Esophagus (tissue), 2 donors: Measurements from ENCODE around the gene PTPN18. TPM values are rescaled to one million over a fixed set of nuclear protein-coding genes. Genes with fewer than 3 reads are reported as not detected.
A peak's percentile ranks its signal among the peaks of the same experiment; 100 is the strongest.

Source experiments
- H3K27ac ChIP-seq, 2 donors: one replicate each; pipeline ENCODE4 v1.5.1; 2013; ENCODE audit warnings: low read depth in 2 of 2, mild to moderate bottlenecking in 2 of 2, inconsistent platforms in 1 of 2, low read length in 1 of 2, moderate library complexity in 1 of 2
- H3K27me3 ChIP-seq, 2 donors: one replicate each; pipeline ENCODE4 v1.6.1; 2013; ENCODE audit warnings: low read length in 2 of 2, control low read depth in 1 of 2, mild to moderate bottlenecking in 1 of 2; ENCODE audit not compliant: insufficient read depth in 2 of 2, control insufficient read depth in 1 of 2
- H3K36me3 ChIP-seq, 2 donors: one replicate each; pipeline ENCODE4 v1.6.1; 2013; ENCODE audit warnings: low read length in 1 of 2; ENCODE audit not compliant: control insufficient read depth in 2 of 2, insufficient read depth in 2 of 2
- H3K4me1 ChIP-seq, 2 donors: one replicate each; pipeline ENCODE4 v1.6.1; 2013; ENCODE audit warnings: low read length in 1 of 2; ENCODE audit not compliant: control insufficient read depth in 2 of 2, insufficient read depth in 2 of 2
- H3K4me3 ChIP-seq, 2 donors: one replicate each; pipeline ENCODE4 v1.5.1; 2013; ENCODE audit warnings: low read length in 2 of 2, mild to moderate bottlenecking in 2 of 2, low read depth in 1 of 2, moderate library complexity in 1 of 2
- H3K9me3 ChIP-seq, 2 donors: one replicate each; pipeline ENCODE4 v1.6.1; 2013; ENCODE audit warnings: mild to moderate bottlenecking in 2 of 2, low read depth in 1 of 2, low read length in 1 of 2, moderate library complexity in 1 of 2; ENCODE audit not compliant: control insufficient read depth in 2 of 2, insufficient read depth in 1 of 2
- WGBS, 2 donors: extraction: QIAGEN DNeasy Blood & Tissue Kit; methylation state at CpG; one replicate each; pipeline ENCODE4 v1.1.7; 2013; 5-methylcytosine and 5-hydroxymethylcytosine counted together
- polyA plus RNA-seq, 2 donors: library from polyadenylated mRNA; stranded (reverse); fragments of 200-250 nt; gene quantifications; one replicate each; pipeline ENCODE4 v1.2.3, GENCODE V29; 2013
- donor health status: healthy with polysubstance abuse.
- donor health status: Bipolar disorder and iron deficiency.

PTPN18 gene
- polyA plus RNA-seq, 2 donors, result 20.5 to 32.5 TPM

DNA sequence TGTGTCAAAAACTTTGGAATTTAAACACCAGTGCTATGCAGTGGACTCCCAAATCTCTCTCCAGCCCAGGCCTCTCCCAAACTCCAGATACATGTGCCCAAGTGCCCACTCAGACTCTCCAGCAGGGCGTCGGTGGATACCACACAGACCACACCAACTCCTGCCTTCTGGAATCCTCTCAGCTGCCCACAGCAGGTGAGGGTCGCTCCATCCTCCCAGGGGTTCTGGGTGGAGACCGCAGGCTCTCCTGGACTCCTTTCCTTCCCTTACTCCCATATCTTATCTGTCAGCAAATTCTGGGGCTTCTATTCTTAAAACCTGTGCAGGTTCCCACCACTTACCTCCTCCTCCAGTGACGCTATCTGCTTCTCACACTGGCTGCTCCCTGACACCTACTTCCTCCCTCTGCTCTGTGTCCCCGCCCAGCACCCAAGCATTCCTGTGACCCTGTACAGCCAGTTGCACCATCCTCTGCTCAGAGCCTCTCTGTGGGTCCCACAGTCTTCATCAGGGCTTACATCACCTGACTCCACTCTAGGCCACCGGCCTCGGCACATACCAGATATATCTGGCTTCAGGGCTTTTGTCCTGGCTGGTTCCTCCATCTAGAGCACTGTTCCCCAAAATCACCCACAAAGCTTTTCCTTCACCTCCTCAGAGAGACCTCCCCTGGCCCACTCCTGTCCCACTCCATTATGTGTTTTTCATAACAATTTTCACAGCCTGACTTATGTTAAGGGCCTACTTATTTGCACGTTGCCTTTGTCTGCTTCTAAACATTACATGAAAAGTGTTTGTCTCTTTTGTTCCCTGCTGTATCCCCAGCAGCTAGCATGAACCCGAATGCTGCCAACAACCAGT is 15.7 kb upstream of the PTPN18 start:
- 94 to 96% methylated on average over 10 of the region's 10 CpGs for WGBS, 2 donors
- Histone ChIP-seq H3K4me1 (peaks cover 3 to 5% of the 10 kb centered on the region in 2 donors), H3K27me3 (no peaks in the 10 kb centered on the region), H3K9me3 (no peaks in the 10 kb centered on the region), H3K4me3 (no peak overlapping the region), H3K36me3 (peaks cover 0 to 14% of the 10 kb centered on the region in 2 donors), H3K27ac (no peak overlapping the region)

DNA sequence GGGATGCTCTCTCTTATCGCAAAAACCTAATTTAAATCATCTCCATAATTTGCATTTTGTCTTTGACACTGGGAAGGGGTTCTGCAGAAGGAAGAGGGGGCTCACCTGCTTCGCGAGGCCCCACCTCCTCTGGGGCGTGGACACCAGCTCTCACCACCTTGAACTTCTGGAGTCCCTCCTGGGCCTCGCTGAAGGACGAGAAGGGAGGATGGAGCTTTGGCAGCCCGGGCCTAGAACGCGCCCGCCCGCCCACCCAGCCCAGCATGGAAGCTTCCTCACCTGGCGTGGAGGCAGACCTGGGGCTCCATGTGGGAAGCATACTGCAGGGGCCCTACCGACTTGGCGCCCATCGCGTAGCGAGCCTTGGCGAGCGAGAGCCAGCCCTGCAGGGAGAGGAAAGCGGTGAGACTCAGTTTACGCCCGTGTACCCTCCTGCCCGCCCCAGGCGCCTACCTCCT is 14.3 kb upstream of the PTPN18 start:
- Histone ChIP-seq H3K9me3 (no peaks in the 10 kb centered on the region), H3K27me3 (no peaks in the 10 kb centered on the region), H3K4me3 (peak overlapping the region; percentile 76 to 88), H3K27ac (peak overlapping the region; percentile 96 to 97), H3K36me3 (peaks cover 5 to 29% of the 10 kb centered on the region in 2 donors), H3K4me1 (peaks cover 3 to 5% of the 10 kb centered on the region in 2 donors)
- WGBS, 2 donors, result 1 to 5% methylated on average over 12 to 24 of the region's 24 CpGs

DNA sequence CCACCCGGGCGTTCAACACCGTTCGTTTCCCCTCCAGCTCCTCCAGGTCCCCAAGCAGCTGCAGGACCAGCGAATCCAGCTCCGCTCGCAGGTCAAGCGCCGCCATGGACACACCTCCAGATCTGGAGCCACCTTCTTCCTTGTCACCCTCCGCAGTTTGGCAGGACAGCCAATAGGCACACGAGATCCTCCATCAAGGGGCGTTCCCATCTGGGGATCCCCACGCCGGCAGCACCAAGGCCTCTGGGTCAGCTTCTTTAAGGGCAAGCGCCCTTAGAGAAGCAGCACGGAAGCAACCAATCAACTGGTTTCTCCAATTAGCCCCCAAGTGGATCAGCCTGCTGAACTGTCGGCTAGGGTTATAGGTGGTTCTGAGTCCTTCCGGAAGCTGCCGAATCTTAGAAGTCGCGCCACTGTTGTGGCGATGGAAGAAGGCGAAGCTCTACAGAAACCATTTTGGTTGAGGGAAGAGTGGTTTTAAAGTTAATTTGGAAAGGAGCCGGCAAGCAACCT is 13.8 kb upstream of the PTPN18 start:
- peak overlapping the region; percentile 76 to 88 for H3K4me3 ChIP-seq
- peaks cover 3 to 5% of the 10 kb centered on the region in 2 donors for H3K4me1 ChIP-seq
- peaks cover 7 to 31% of the 10 kb centered on the region in 2 donors for H3K36me3 ChIP-seq
- no peaks in the 10 kb centered on the region for H3K9me3 ChIP-seq
- no peaks in the 10 kb centered on the region for H3K27me3 ChIP-seq
- WGBS, 2 donors, result 0% methylated on average over 24 of the region's 24 CpGs
- peak overlapping the region; percentile 96 to 97 for H3K27ac ChIP-seq

DNA sequence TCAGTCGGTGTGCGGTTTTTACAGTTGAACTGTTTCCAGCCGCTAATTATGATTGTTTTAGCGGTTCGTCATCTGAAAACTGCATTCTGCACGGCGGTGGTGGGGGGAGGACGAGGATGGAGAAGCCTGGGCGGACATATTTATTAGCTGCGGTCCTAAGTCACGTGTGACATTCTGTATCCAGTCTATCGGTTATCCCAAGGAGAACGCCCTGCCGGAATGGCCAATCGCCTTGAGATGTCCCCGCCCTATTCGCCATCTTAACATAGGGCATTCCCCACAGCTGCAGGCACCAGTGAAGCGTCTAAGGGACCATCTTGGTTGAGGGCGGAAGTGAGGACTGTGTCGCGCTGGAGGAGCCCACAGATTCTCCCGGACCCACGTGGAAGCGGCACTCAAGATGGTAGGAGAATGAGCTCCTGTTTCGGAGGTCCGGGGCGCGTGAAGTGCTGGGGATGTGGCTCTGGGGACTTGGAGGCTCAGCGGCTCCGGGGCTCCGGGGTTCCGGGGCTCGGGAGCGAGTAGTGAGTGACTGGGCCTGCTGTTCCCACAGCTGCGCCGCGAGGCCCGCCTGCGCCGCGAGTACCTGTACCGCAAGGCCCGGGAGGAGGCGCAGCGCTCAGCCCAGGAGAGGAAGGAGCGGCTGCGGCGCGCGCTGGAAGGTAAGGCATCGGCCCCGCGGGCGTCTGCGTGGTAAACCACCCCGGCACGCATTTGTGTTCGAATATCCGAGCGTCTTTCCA is 13.2 kb upstream of the PTPN18 start, which contains the start of gene IMP4:
TSS of gene IMP4 (plus strand) at position 365 of the 743 bp plus-strand sequence. CDS start at position 401, 36 bp downstream.
- Histone ChIP-seq H3K36me3 (peaks cover 10 to 31% of the 10 kb centered on the region in 2 donors), H3K4me1 (peaks cover 3% of the 10 kb centered on the region in 2 donors), H3K9me3 (no peaks in the 10 kb centered on the region), H3K4me3 (peak within 1 kb of the TSS; percentile 76 to 88), H3K27me3 (no peaks in the 10 kb centered on the region), H3K27ac (peak within 1 kb of the TSS; percentile 96 to 97)
- 0 to 1% methylated on average over 60 of the region's 60 CpGs for WGBS, 2 donors

DNA sequence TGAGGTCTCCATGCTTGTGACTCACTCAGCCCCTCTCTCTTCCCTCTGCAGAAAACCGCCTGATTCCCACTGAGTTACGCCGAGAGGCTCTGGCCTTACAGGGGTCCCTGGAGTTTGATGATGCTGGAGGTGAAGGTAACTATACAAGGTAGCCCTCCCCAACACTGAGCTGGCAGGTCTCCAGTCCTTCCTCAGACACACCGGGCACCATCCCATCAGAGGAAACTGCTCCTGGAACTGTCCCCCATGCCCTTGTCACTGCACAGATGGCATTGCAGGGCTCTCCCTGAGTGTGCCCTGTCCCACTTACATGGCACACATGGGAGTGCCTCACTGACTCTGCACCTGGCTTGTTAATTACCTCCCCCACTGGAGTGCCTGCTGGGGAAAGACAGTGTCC is 11.3 kb upstream of the PTPN18 start:
- peaks cover 10 to 30% of the 10 kb centered on the region in 2 donors for H3K36me3 ChIP-seq
- no peak overlapping the region for H3K4me3 ChIP-seq
- H3K27me3 ChIP-seq, result no peaks in the 10 kb centered on the region
- 95 to 98% methylated on average over 4 of the region's 4 CpGs for WGBS, 2 donors
- no peaks in the 10 kb centered on the region for H3K9me3 ChIP-seq
- no peak overlapping the region for H3K27ac ChIP-seq
- peaks cover 3% of the 10 kb centered on the region in 2 donors for H3K4me1 ChIP-seq

DNA sequence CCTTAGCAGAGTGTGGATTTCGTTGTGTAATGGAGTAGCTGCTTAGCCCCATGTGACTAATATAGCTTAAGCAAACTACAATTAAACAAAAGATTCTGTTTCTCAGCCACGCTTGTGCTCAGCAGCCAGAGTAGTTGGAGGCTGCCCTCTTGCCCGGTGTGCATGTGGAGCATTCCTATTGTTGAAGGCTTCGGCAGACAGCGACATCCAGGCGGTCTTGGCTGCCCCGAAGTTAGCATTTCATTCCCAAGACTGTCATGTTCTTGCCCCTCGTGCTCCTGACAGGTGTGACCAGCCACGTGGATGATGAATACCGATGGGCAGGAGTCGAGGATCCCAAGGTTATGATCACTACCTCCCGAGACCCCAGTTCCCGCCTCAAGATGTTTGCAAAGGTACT is 10.8 kb upstream of the PTPN18 start:
- no peak overlapping the region for H3K4me3 ChIP-seq
- WGBS, 2 donors, result 94 to 96% methylated on average over 13 of the region's 13 CpGs
- no peak overlapping the region for H3K27ac ChIP-seq
- no peaks in the 10 kb centered on the region for H3K9me3 ChIP-seq
- H3K4me1 ChIP-seq, result peaks cover 3% of the 10 kb centered on the region in 2 donors
- H3K36me3 ChIP-seq, result peaks cover 10 to 30% of the 10 kb centered on the region in 2 donors
- no peaks in the 10 kb centered on the region for H3K27me3 ChIP-seq

DNA sequence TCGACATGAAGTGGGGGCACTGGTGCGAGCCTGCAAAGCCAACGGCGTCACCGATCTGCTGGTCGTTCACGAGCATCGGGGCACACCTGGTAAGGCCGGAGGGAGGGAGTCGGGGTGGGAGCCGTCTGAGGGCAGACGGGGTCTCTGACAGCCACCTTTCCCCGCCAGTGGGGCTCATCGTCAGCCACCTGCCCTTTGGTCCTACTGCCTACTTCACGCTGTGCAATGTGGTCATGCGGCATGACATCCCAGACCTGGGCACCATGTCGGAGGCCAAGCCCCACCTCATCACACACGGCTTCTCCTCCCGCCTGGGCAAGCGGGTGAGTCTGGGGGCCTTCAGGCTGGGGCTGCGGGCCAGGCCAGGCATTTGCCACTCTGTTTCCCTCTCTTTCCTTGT is 10.2 kb upstream of the PTPN18 start:
- Histone ChIP-seq H3K27me3 (no peaks in the 10 kb centered on the region), H3K4me3 (no peak overlapping the region), H3K27ac (no peak overlapping the region), H3K9me3 (no peaks in the 10 kb centered on the region), H3K36me3 (peaks cover 10 to 30% of the 10 kb centered on the region in 2 donors), H3K4me1 (peaks cover 3% of the 10 kb centered on the region in 2 donors)
- 96 to 98% methylated on average over 21 of the region's 21 CpGs for WGBS, 2 donors

DNA sequence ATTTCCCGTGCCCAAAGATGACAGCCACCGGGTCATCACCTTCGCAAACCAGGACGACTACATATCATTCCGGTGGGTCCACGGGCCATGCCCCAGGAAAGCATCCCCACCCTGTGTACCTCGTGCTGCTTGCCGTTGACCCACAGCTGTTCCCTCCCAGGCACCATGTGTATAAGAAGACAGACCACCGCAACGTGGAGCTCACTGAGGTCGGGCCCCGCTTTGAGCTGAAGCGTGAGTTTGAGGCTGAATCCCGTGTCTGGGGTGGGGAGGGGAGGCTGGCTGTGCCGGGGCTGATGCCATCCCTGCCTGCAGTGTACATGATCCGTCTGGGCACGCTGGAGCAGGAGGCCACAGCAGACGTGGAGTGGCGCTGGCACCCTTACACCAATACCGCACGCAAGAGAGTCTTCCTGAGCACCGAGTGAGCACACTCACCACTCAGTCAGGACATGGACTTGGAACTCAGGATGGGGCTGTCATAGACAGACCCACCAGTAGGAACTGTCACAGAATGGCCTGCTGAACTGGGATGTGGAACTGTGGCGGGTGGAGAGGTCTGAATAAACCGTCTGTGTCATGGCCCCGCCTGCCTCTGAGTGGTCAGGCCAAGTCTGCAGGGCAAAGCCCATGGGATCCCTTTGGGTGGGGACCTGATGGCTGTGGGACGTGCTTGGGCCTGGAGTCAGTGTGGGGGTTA is 9.7 kb upstream of the PTPN18 start:
- H3K36me3 ChIP-seq, result peaks cover 10 to 30% of the 10 kb centered on the region in 2 donors

DNA sequence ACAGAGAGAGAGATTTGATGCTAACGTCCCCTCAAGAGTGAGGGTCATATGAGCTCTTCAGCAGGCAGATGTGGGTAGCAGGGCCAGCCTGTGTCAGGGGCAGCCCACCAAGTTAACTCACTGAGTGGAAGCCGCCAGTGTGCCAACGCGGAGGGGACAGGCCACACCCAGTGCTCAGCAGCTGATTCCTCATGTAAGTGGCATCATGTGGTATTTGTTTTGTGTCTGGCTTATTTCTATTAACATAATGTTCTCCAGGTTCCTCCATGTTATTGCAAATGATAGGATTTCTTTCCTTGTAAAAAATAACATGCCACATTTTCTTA is 9.2 kb upstream of the PTPN18 start:
- WGBS, 2 donors, result 87 to 89% methylated on average over 4 of the region's 4 CpGs
- H3K27me3 ChIP-seq, result no peaks in the 10 kb centered on the region
- H3K4me3 ChIP-seq, result no peak overlapping the region
- H3K9me3 ChIP-seq, result no peaks in the 10 kb centered on the region
- H3K36me3 ChIP-seq, result peaks cover 13 to 30% of the 10 kb centered on the region in 2 donors
- no peak overlapping the region for H3K27ac ChIP-seq
- peaks cover 0 to 3% of the 10 kb centered on the region in 2 donors for H3K4me1 ChIP-seq

More for the DNA sequence above, 9.7 kb upstream of the PTPN18 start:
- H3K9me3 ChIP-seq, result no peaks in the 10 kb centered on the region
- H3K4me1 ChIP-seq, result peaks cover 0 to 3% of the 10 kb centered on the region in 2 donors
- no peak overlapping the region for H3K27ac ChIP-seq
- 91 to 92% methylated on average over 26 of the region's 26 CpGs for WGBS, 2 donors
- H3K4me3 ChIP-seq, result no peak overlapping the region
- no peaks in the 10 kb centered on the region for H3K27me3 ChIP-seq
